Measurements from ENCODE around the gene NBPF3. TPM values are rescaled to one million over a fixed set of nuclear protein-coding genes. Genes with fewer than 3 reads are reported as not detected.

The NBPF3 gene
- total RNA-seq, 1 donor from 2014 or later, result 23.6 TPM

DNA sequence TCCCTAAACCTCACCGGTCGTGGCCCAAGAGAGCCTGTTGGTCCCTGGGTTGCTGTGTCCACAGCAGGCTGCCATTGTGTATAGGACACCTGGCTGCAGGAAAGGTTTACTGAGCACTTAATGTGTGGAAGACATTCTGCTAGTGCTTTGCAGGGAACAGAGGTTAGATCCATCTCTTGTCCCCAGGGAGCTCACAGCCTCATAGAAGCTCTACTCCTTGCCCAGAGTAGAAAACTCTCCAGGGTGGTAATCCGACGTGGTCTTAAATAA lies 52.4 kb downstream of the NBPF3 start:
- H3K4me3 ChIP-seq (ENCODE audit: low read depth, low read length), result no peak overlapping the region
- DNase-seq (ENCODE audit: low read depth), result no peak
- TF ChIP-seq, protein P1, sequence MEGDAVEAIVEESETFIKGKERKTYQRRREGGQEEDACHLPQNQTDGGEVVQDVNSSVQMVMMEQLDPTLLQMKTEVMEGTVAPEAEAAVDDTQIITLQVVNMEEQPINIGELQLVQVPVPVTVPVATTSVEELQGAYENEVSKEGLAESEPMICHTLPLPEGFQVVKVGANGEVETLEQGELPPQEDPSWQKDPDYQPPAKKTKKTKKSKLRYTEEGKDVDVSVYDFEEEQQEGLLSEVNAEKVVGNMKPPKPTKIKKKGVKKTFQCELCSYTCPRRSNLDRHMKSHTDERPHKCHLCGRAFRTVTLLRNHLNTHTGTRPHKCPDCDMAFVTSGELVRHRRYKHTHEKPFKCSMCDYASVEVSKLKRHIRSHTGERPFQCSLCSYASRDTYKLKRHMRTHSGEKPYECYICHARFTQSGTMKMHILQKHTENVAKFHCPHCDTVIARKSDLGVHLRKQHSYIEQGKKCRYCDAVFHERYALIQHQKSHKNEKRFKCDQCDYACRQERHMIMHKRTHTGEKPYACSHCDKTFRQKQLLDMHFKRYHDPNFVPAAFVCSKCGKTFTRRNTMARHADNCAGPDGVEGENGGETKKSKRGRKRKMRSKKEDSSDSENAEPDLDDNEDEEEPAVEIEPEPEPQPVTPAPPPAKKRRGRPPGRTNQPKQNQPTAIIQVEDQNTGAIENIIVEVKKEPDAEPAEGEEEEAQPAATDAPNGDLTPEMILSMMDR (conservative IDR thresholded peaks at IDR 0.05; ENCODE audit: low read depth, low read length), result no peak

DNA sequence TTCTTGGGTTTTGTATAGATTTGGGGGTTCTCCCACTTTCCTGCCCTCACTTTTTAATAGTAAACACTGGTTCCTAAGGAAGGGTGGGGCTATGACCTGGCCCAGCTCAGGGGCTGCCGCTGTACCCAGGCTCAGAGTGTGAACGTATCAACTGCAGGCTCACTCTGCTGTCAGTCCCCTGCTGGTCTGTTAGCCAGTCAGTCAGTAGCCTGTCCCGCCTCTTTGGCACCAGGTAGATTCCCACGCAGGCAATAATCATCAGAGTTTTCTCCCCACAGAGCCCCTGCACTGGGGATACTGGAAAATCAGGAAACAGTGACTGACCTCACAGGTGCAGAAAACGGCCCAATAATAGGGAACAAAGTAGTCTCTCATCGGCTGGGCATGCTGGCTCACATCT lies 54.3 kb downstream of the NBPF3 start:
- H3K4me3 ChIP-seq (ENCODE audit: low read depth, low read length), result no peak overlapping the region
- DNase-seq (ENCODE audit: low read depth), result no peak
- TF ChIP-seq, protein P1 (conservative IDR thresholded peaks at IDR 0.05; ENCODE audit: low read depth, low read length), result no peak

GRCh38 chr1:21495225-21495820 lies 55.4 kb downstream of the NBPF3 start:
- DNase-seq (ENCODE audit: low read depth), result no peak
- TF ChIP-seq, protein P1 (conservative IDR thresholded peaks at IDR 0.05; ENCODE audit: low read depth, low read length), result no peak
- H3K4me3 ChIP-seq (ENCODE audit: low read depth, low read length), result no peak overlapping the region

DNA sequence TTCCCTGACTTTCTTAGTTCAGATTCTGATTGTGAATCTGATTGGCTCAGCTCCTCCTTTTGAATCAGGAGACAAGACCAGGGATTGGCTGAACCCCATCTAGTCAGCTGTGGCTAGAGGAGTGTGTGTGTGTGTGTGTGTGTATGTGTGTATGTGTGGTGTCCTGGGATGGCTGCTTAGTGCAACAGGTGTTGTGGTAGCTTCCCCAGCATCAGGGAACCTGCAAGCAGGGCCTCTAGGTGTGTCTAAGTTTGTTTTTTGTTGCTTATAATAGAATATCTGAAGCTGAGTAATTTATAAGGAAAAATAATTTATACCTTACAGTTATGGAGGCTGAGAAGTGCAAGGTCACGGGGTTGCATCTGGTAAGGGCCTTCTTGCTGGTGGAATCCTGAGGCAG lies 56.1 kb downstream of the NBPF3 start:
- TF ChIP-seq, protein P1 (conservative IDR thresholded peaks at IDR 0.05; ENCODE audit: low read depth, low read length), result no peak
- no peak for DNase-seq (ENCODE audit: low read depth)
- no peak overlapping the region for H3K4me3 ChIP-seq (ENCODE audit: low read depth, low read length)

- DNase-seq (ENCODE audit: low read depth), result no peak
- TF ChIP-seq, protein P1 (conservative IDR thresholded peaks at IDR 0.05; ENCODE audit: low read depth, low read length), result no peak
- H3K4me3 ChIP-seq (ENCODE audit: low read depth, low read length), result no peak overlapping the region
Observed at GRCh38 chr1:21496886-21497285, 56.9 kb downstream of the NBPF3 start.

- no peak for DNase-seq (ENCODE audit: low read depth)
- no peak overlapping the region for H3K4me3 ChIP-seq (ENCODE audit: low read depth, low read length)
- TF ChIP-seq, protein P1 (conservative IDR thresholded peaks at IDR 0.05; ENCODE audit: low read depth, low read length), result peak; percentile 39
Observed at GRCh38 chr1:21497466-21498061, 57.6 kb downstream of the NBPF3 start.

DNA sequence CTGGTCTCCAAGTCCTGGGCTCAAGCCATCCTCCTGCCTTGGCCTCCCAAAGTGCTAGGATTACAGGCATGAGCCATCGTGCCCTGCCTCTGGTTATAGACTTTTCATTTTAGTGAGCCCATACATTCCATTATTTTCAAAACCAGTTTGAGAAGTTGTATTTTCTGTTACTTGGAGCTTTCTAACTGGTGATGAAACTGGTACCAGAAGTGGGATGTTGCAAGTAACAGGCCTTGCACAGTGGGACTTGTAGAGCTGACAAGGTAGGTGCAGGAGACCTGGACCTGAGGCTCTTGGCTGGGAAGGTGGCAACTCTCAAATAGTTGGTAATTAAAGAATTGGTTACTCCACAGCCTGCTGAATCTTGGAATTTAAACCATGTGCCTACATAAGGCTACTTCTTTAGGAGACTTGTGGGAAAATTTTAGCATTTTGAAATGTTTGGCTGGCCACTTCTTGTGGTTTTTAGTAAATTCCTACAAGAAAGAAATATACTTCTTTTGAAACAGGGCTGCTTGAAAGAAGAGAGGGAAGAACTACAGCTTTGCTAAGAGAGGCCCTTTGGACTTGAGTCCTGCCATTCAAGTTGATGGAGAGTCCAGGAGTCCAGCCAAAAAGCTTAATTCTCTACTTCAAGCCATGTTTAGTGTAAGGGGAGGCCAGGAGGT lies 59.5 kb downstream of the NBPF3 start:
- no peak for DNase-seq (ENCODE audit: low read depth)
- TF ChIP-seq, protein P1 (conservative IDR thresholded peaks at IDR 0.05; ENCODE audit: low read depth, low read length), result no peak
- no peak overlapping the region for H3K4me3 ChIP-seq (ENCODE audit: low read depth, low read length)

All from epithelial cell of proximal tubule (primary cell).